GM13976 (cell line): ENCODE data around the gene GPATCH11.

Experiments used
- DNase-seq: peaks from one replicate; pipeline ENCODE4 v3.0.0; 2012; ENCODE audit warnings: low spot score
- in situ Hi-C: fragments of 300-500 bp; cut with MboI; formaldehyde crosslinking; loops from one replicate; pipeline ENCODE4 v1.12.0; 2022; ENCODE audit warnings: low sequenced_read_pairs, mixed read lengths, inconsistent platforms; ENCODE audit not compliant: unreplicated experiment
- TF ChIP-seq, protein P1 (sequence below): IDR thresholded peaks from 2 replicates; pipeline ENCODE4 v1.5.1; 2012; ENCODE audit warnings: borderline replicate concordance, mild to moderate bottlenecking; ENCODE audit not compliant: insufficient read depth; ENCODE audit errors: extremely low read depth, missing control alignments, control extremely low read depth

GPATCH11 gene

GRCh38 chr2:37146062-37146461 lies 61.7 kb downstream of the GPATCH11 start:
- TF ChIP-seq, protein P1, sequence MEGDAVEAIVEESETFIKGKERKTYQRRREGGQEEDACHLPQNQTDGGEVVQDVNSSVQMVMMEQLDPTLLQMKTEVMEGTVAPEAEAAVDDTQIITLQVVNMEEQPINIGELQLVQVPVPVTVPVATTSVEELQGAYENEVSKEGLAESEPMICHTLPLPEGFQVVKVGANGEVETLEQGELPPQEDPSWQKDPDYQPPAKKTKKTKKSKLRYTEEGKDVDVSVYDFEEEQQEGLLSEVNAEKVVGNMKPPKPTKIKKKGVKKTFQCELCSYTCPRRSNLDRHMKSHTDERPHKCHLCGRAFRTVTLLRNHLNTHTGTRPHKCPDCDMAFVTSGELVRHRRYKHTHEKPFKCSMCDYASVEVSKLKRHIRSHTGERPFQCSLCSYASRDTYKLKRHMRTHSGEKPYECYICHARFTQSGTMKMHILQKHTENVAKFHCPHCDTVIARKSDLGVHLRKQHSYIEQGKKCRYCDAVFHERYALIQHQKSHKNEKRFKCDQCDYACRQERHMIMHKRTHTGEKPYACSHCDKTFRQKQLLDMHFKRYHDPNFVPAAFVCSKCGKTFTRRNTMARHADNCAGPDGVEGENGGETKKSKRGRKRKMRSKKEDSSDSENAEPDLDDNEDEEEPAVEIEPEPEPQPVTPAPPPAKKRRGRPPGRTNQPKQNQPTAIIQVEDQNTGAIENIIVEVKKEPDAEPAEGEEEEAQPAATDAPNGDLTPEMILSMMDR: no peak
- DNase-seq: no peak
- in situ Hi-C loops: no loop called here

GRCh38 chr2:37148325-37148724 lies 64.0 kb downstream of the GPATCH11 start:
- in situ Hi-C loops: no loop called here
- TF ChIP-seq, protein P1: no peak
- no peak for DNase-seq
